Mucosa of stomach (tissue), 1 donor: ENCODE data around the gene PEX16.
A peak's percentile ranks its signal among the peaks of the same experiment; 100 is the strongest.
"Not testable (repeated sequence)": the region's sequence is repeated elsewhere in the genome, so short reads cannot be mapped to it uniquely, and the experiment has no call there.

Experiments
- H3K27me3 ChIP-seq: one replicate; pipeline ENCODE4 v1.7.0; 2013; ENCODE audit warnings: mild to moderate bottlenecking, low read length; ENCODE audit not compliant: control insufficient read depth, insufficient read depth
- H3K36me3 ChIP-seq: one replicate; pipeline ENCODE4 v1.7.0; 2013; ENCODE audit warnings: low read length; ENCODE audit not compliant: control insufficient read depth, insufficient read depth
- H3K4me1 ChIP-seq: one replicate; pipeline ENCODE4 v1.7.0; 2013; ENCODE audit warnings: mild to moderate bottlenecking, low read length; ENCODE audit not compliant: control insufficient read depth, insufficient read depth
- H3K4me3 ChIP-seq: one replicate; pipeline ENCODE4 v1.7.0; 2013; ENCODE audit warnings: low read length
- H3K9ac ChIP-seq: one replicate; pipeline ENCODE4 v1.7.0; 2013; ENCODE audit warnings: mild to moderate bottlenecking, low read length, moderate library complexity
- H3K9me3 ChIP-seq: one replicate; pipeline ENCODE4 v1.7.0; 2013; ENCODE audit warnings: mild to moderate bottlenecking, low read length, moderate library complexity; ENCODE audit not compliant: control insufficient read depth
- donor health status: Pancreatic carcinoma.

Gene PEX16

GRCh38 chr11:45900175-45900800, 17.4 kb downstream of the PEX16 start:
- not testable (repeated sequence) for H3K9me3 ChIP-seq, H3K4me3 ChIP-seq, H3K9ac ChIP-seq, H3K36me3 ChIP-seq
- peaks cover 33% of the 10 kb centered on the region for H3K27me3 ChIP-seq
- H3K4me1 ChIP-seq: peaks cover 21% of the 10 kb centered on the region

- Histone ChIP-seq H3K36me3 (no peaks in the 10 kb centered on the region), H3K4me1 (peaks cover 17% of the 10 kb centered on the region), H3K9ac (peak overlapping the region; percentile 39), H3K27me3 (peaks cover 33% of the 10 kb centered on the region), H3K9me3 (no peaks in the 10 kb centered on the region), H3K4me3 (no peak overlapping the region)
Observed at GRCh38 chr11:45899448-45900174, 18.1 kb downstream of the PEX16 start.

- Histone ChIP-seq H3K36me3 (no peaks in the 10 kb centered on the region), H3K4me1 (peaks cover 12% of the 10 kb centered on the region), H3K9me3 (no peaks in the 10 kb centered on the region), H3K27me3 (peaks cover 38% of the 10 kb centered on the region), H3K4me3 (no peak overlapping the region), H3K9ac (peak overlapping the region; percentile 39)
Observed at GRCh38 chr11:45899086-45899447, 18.6 kb downstream of the PEX16 start.

- H3K36me3 ChIP-seq: no peaks in the 10 kb centered on the region
- H3K27me3 ChIP-seq: peaks cover 38% of the 10 kb centered on the region
- no peaks in the 10 kb centered on the region for H3K9me3 ChIP-seq
- no peak overlapping the region for H3K4me3 ChIP-seq
- no peak overlapping the region for H3K9ac ChIP-seq
- peaks cover 10% of the 10 kb centered on the region for H3K4me1 ChIP-seq
Observed at GRCh38 chr11:45897556-45897955, 20.1 kb downstream of the PEX16 start.

- H3K27me3 ChIP-seq: peaks cover 38% of the 10 kb centered on the region
- no peaks in the 10 kb centered on the region for H3K9me3 ChIP-seq
- H3K4me3 ChIP-seq: no peak overlapping the region
- peak overlapping the region; percentile 15 for H3K9ac ChIP-seq
- H3K36me3 ChIP-seq: no peaks in the 10 kb centered on the region
- H3K4me1 ChIP-seq: peaks cover 10% of the 10 kb centered on the region
Observed at GRCh38 chr11:45896422-45896984, 21.2 kb downstream of the PEX16 start.

- no peak overlapping the region for H3K4me3 ChIP-seq
- peak overlapping the region; percentile 15 for H3K9ac ChIP-seq
- H3K9me3 ChIP-seq: no peaks in the 10 kb centered on the region
- no peaks in the 10 kb centered on the region for H3K36me3 ChIP-seq
- peaks cover 10% of the 10 kb centered on the region for H3K4me1 ChIP-seq
- H3K27me3 ChIP-seq: peaks cover 31% of the 10 kb centered on the region
Observed at GRCh38 chr11:45895553-45896259, 22.0 kb downstream of the PEX16 start.

- no peaks in the 10 kb centered on the region for H3K36me3 ChIP-seq
- H3K27me3 ChIP-seq: peaks cover 27% of the 10 kb centered on the region
- no peak overlapping the region for H3K9ac ChIP-seq
- peaks cover 10% of the 10 kb centered on the region for H3K4me1 ChIP-seq
- H3K9me3 ChIP-seq: no peaks in the 10 kb centered on the region
- no peak overlapping the region for H3K4me3 ChIP-seq
Observed at GRCh38 chr11:45894555-45895247, 23.0 kb downstream of the PEX16 start.

- Histone ChIP-seq H3K4me1 (no peaks in the 10 kb centered on the region), H3K4me3 (no peak overlapping the region), H3K9ac (no peak overlapping the region), H3K27me3 (peaks cover 18% of the 10 kb centered on the region), H3K36me3 (no peaks in the 10 kb centered on the region), H3K9me3 (no peaks in the 10 kb centered on the region)
Observed at GRCh38 chr11:45892856-45893255, 24.8 kb downstream of the PEX16 start.

GRCh38 chr11:45890886-45891550, 26.7 kb downstream of the PEX16 start:
- Histone ChIP-seq H3K36me3 (no peaks in the 10 kb centered on the region), H3K4me1 (no peaks in the 10 kb centered on the region), H3K9ac (no peak overlapping the region), H3K4me3 (no peak overlapping the region), H3K27me3 (peaks cover 8% of the 10 kb centered on the region), H3K9me3 (no peaks in the 10 kb centered on the region)

- peaks cover 4% of the 10 kb centered on the region for H3K27me3 ChIP-seq
- H3K9me3 ChIP-seq: no peaks in the 10 kb centered on the region
Observed at GRCh38 chr11:45889966-45890365, 27.7 kb downstream of the PEX16 start.

GRCh38 chr11:45889555-45889954, 28.1 kb downstream of the PEX16 start:
- Histone ChIP-seq H3K9me3 (no peaks in the 10 kb centered on the region), H3K4me1 (peaks cover 4% of the 10 kb centered on the region), H3K9ac (no peak overlapping the region), H3K27me3 (peaks cover 4% of the 10 kb centered on the region), H3K4me3 (no peak overlapping the region), H3K36me3 (no peaks in the 10 kb centered on the region)

More at GRCh38 chr11:45889966-45890365, 27.7 kb downstream of the PEX16 start:
- H3K36me3 ChIP-seq: no peaks in the 10 kb centered on the region
- H3K4me3 ChIP-seq: no peak overlapping the region
- H3K4me1 ChIP-seq: peaks cover 3% of the 10 kb centered on the region
- H3K9ac ChIP-seq: no peak overlapping the region
